Middle frontal gyrus (tissue), 1 donor: ENCODE results near the gene DCAF12.
"Not testable (repeated sequence)": the region's sequence is repeated elsewhere in the genome, so short reads cannot be mapped to it uniquely, and the experiment has no call there.

Source experiments
- DNase-seq: peaks from one replicate; pipeline ENCODE4 v3.0.0-alpha.2; 2015; ENCODE audit warnings: low spot score; ENCODE audit errors: extremely low spot score

Gene DCAF12

DNA sequence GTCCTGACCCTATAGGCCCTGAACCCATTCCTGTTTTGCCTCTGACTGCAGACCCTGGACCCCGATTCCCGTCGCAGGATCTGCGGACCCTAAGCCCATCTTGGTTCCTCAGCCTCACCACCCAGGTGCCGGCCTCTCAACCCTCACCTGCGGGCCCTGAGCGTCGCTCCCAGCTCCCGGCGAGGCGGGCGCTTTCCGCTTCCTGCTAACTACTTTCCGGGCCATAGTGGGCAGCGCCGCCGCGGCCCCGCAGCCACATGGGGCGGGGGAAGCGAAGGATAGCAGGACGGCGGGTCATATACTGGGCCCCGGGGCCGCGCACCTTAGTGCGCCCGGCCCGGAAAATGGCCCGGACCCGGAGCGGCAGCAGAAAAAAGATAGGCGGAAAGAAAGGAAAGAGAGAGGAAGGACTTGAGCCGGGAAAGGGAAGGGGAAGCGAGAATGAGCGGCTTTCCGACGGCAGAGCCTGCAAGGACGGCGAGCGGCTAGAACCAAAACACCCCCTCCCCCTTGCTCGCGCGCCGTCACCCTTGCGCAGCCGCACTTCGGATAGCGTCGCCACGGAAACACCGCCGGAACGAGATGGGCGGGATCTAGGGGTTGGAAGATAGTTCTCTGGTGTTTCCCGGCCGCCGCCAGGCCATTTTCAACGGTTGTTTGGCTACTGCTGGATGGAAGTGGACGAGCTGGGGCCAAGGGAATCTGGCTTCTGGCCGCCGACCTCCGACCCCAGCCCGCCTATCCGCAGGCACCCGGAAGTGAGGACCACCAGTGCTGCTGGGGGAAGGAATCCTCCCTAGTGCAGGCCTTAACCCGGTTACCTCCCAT, at the start of gene DCAF12:
TSS of gene DCAF12 (minus strand) at position 492 of the 828 bp plus-strand sequence. CDS start at position 225, 267 bp downstream.
- DNase-seq, result peak; percentile 87

DNA sequence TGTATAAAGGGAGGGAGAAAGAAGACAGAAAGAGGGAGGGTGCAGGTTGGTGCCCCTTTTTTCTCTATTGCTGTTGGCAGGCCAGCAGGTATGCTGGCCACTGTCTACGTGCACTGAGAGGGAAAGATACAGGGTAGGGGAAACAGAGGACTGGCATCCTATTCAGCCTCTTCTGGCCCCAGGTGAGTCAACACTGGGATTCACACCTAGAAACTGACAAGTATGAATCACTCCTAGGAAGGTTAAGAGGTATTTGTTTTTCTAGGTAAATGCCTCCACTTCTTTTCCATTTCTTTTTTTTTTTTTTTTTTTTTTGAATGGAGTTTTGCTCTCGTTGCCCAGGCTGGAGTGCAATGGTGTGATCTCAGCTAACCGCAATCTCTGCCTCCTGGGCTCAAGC, 49.6 kb upstream of the DCAF12 start:
- no peak for DNase-seq

DNA sequence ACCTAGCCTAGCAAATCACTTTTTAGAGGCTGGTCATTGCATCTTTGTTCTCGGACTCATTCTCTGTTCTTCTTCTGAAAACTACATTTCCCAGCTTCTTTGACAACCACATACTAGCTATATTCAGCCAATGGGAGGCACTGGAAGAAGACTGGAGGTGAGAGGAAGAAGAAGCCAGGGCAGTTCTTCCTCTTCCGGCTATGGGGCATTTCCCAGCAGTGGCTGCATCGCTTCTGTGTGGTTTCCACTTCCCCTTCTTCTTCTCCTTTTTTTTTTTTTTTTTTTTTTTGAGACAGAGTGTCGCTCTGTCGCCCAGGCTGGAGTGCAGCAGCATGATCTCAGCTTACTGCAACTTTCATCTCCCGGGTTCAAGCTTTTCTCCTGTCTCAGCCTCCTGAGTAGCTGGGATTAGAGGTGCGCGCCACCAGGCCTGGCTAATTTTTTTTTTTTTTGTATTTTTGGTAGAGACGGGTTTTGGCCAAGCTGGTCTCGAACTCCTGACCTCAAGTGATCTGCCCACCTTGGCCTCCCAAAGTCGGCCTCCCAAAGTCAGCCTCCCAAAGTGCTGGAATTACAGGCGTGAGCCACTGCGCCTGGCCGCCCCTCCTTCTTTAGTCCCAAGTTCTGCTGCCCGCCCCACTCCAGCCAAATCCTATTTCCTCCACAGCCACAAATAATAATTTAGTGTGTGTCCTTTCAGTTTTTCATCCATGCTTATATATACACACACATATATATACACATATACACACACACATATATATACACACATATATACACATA, 45.4 kb upstream of the DCAF12 start:
- DNase-seq, result no peak

- no peak for DNase-seq
These were observed 43.9 kb upstream of the DCAF12 start for GRCh38 chr9:34170237-34170991.

DNA sequence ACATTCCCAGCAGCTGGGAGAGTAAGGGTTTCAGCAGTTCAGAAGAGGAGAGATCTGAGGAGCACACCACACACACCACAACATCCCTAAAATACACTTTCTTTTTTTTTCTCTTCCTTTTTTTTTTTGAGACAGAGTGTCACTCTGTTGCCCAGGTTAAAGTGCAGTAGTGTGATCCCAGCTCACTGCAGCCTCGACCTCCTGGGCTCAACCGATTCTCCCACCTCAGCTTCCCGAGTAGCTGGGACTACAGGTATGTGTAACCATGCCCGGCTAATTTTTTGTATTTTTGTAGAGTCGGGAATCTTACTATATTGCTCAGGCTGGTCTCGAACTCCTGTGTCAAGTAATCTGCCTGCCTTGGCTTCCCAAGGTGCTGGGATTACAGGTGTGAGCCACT, 42.6 kb upstream of the DCAF12 start:
- no peak for DNase-seq

- no peak for DNase-seq
These were observed 36.9 kb upstream of the DCAF12 start for GRCh38 chr9:34163434-34163833.

GRCh38 chr9:34158362-34158869, 31.9 kb upstream of the DCAF12 start:
- no peak for DNase-seq

GRCh38 chr9:34157898-34158297, 31.4 kb upstream of the DCAF12 start:
- DNase-seq, result no peak

DNA sequence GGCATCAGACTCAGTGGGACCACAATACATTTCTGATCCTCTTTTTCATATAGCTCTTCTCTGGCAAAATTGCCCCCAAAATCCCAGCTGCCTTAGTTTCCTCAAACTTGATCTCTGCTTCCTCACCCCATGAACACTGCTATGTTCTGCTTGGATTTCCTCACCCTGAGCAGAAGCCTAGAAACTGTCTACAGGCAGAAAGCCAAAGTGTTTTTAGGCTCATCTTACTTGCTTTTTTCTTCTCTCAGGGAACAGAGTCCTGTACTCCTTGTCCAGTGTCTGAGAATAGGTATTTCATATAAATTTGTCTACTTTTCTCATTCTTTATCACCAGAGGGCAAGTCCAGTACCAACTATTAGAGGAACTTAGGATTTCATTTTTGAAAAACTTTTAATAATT, 30.8 kb upstream of the DCAF12 start:
- DNase-seq, result no peak

- no peak for DNase-seq
These were observed 27.6 kb upstream of the DCAF12 start for GRCh38 chr9:34154057-34154456.

GRCh38 chr9:34151398-34151797, 24.9 kb upstream of the DCAF12 start:
- no peak for DNase-seq

DNA sequence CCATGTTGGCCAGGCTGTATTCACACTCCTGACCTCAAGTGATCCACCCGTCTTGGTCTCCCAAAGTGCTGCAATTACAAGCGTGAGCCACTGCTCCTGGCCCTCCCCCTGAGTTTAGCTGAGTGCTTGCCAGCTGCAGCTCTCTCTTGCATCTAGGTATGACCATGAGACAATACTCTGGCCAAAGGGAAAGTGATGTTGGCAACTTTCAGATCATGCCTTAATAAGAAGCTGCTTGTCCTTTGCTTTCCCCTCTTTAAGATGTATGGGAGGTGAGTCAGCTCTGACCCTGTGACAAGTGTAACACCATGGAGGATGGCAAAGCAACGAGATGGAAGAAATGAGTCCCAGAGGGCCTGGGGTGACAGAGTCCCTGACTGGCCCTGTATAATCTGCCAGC, 18.7 kb upstream of the DCAF12 start:
- DNase-seq, result no peak

DNA sequence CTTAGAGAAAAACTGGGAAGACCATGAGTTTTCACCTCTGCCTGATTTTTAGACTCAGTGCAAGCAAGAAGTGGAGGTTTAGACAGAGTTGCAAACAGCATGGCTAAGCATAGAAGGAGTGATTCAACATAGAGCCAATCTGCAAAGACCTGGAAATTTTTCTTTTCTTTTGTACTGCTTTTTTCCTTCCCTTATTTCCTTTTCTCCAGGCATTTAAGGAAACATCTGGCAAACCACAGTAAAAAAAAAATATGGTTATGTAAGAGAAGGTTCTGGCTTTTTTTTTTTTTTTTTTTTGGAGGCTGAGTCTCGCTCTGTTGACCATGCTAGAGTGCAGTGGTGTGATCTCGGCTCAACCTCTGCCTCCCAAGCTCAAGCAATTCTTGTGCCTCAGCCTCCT, 16.6 kb upstream of the DCAF12 start:
- no peak for DNase-seq

DNA sequence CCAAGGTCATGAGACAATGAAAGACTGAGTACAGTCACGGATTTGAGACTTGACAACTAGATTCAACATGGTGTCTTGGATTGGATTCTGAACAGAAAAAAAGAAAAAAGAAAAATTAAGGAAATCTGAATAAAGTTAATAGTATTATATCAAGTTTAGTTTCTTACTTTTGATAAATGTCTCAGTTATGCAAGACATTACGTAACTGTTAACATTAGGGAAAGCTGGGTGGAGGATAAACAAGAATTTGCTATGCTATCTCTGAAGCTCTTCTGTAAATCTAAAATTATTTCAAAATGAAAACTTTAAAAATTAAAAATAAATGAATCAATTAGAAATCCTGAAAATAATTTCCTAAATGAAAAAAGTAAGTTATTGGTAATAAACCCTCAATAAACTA, 14.4 kb upstream of the DCAF12 start:
- no peak for DNase-seq

DNA sequence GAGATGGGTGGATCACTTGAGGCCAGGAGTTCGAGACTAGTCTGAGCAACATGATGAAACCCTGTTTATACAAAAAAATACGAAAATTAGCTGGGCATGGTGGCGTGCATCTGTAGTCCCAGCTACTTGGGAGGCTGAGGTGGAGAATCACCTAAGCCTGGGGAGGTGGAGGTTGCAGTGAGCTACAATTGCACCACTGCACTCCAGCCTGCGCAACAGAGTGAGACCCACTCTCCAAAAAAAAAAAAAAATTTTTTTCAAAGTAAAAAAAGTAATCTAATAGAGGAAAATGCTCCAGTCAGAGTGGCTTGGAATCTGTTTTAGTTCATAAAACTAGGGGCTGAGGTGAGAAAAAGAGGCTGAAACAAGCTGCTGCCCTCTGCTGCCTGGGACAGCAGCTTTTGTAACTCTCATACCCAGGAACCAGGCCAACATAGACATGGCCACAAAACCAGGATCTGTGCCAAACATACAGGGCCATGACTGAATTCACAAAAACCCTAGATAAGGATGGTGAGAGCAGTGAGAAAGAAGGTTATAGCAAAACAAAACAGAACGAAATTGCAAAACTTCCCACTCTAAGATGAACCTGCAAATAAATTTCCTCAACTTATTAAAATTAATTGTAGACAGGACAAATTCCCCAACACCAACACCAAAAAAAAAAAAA, 13.1 kb upstream of the DCAF12 start:
- DNase-seq, result no peak

GRCh38 chr9:34138644-34139043, 12.1 kb upstream of the DCAF12 start:
- DNase-seq, result not testable (repeated sequence)

DNA sequence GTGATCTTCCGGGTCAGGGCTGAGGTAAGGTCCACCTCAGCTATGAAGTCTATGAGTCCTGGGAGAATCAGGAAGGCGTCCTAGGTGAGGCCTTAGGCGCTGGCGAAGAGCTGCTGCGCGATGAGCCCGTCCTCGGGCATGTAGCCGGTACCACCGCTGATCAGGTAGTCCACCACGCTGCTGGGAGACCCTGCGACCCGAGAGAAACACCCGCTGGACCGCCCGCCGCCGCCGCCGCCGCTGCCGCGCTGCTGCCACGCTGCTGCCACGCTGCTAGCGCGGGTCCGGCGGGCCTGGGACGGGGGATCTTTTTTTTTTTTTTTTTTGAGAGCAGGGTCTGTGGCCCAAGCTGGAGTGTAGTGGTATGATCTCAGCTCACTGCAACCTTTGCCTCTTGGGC, 8.0 kb upstream of the DCAF12 start:
- DNase-seq, result no peak

DNA sequence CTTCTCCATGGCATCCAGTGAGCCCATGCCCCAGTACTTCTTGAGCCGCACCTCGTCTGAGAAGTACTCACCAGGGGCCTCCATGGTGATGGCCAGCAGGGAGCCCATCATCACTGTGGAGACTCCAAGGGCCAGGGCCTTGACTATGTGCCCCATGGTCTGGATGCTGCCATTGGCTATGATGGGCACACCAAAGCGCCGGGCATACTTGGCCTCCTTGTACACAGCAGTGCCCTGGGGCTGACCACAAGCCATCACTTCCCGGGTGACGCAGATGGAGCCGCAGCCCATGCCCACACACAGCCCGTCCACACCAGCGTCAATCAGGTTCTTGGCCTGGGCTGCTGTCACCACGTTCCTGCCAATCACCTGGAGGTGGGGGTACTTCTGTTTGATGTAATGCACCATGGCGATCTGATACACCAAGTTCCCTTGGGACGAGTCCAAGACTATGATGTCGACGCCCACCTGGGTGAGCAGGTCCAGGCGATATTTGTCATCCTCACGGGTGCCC, 7.0 kb upstream of the DCAF12 start:
- no peak for DNase-seq

GRCh38 chr9:34131571-34131970, 5.1 kb upstream of the DCAF12 start:
- DNase-seq, result no peak

GRCh38 chr9:34127035-34127948, 794 bp upstream of the DCAF12 start:
- no peak for DNase-seq
